Measurements from ENCODE around the gene ANKRD65. TPM values are rescaled to one million over a fixed set of nuclear protein-coding genes. Genes with fewer than 3 reads are reported as not detected.

The ANKRD65 gene
- total and polyA plus RNA-seq, 2 donors (not counting 3 experiments of a cell fraction or from before 2014, with no cell fraction given) = 0.15 to 0.38 TPM

DNA sequence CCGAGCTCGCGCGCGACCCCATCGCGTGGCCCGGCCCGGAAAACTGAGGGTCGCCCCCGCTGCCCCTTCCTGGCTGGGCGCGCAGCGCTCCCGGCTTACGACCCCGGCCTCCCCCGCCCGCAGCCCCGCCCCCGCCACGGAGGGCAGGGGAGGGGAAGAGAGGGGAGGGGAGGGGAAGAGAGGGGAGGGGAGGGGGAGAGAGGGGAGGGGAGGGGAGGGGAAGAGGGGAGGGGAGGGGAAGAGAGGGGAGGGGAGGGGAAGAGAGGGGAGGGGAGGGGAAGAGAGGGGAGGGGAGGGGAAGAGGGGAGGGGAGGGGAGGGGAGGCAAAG, 6.7 kb upstream of the ANKRD65 start:
- Histone ChIP-seq H4K20me1 (replicated peaks; ENCODE audit: control insufficient read depth, extremely low read depth, insufficient read depth, low read length) (no peaks in the 10 kb centered on the region), H3K36me3 (ENCODE audit: control insufficient read depth in 2 of 2, extremely low read depth in 1 of 2, insufficient read depth in 2 of 2, low read length in 2 of 2) (no peaks in the 10 kb centered on the region), H3K27me3 (ENCODE audit: control insufficient read depth in 2 of 2, insufficient read depth in 2 of 2, low read length in 2 of 2) (no peaks in the 10 kb centered on the region), H3K4me1 (ENCODE audit: control insufficient read depth, extremely low read depth, insufficient read depth, low read length) (peaks cover 7% of the 10 kb centered on the region), H3K4me2 (ENCODE audit: insufficient read depth, low read length) (no peak overlapping the region), H2AFZ (ENCODE audit: low read depth, low read length) (no peak overlapping the region), H3K4me3 (replicated peaks in 1 of 3; ENCODE audit: insufficient read depth in 1 of 3, low read depth in 1 of 3, low read length in 3 of 3) (peak overlapping the region in 1 of 3 experiments; percentile 18), H3K9me1 (replicated peaks; ENCODE audit: control insufficient read depth, extremely low read depth, insufficient read depth, low read length) (no peaks in the 10 kb centered on the region), H3K9me3 (replicated peaks; ENCODE audit: control insufficient read depth, insufficient read depth, low read length) (no peaks in the 10 kb centered on the region), H3K9ac (replicated peaks; ENCODE audit: extremely low read depth, insufficient read depth, low read length) (no peak overlapping the region), H3K27ac (ENCODE audit: insufficient read depth, low read depth, low read length) (no peak overlapping the region), H3K79me2 (ENCODE audit: control insufficient read depth, insufficient read depth, low read length) (no peaks in the 10 kb centered on the region)
- dilution Hi-C loops (cut with MboI; ENCODE audit: extremely low pct_ligation_motif_present, low sequenced_read_pairs) (no loop called here), intact Hi-C loops (cut with micrococcal nuclease) (no loop called here)
- TF ChIP-seq POLR2A (IDR thresholded peaks at IDR 0.05; ENCODE audit: low read depth, low read length) (no peak), EZH2 (IDR thresholded peaks at IDR 0.05; ENCODE audit: borderline replicate concordance, low read depth, low read length, severe bottlenecking) (no peak), POLR2AphosphoS5 (IDR thresholded peaks at IDR 0.05; ENCODE audit: insufficient read depth, low read depth, low read length) (no peak), MYC (IDR thresholded peaks at IDR 0.05; ENCODE audit: low read depth, low read length) (no peak), FOS (IDR thresholded peaks at IDR 0.05; ENCODE audit: borderline replicate concordance, insufficient read depth, low read length) (no peak), JUN (IDR thresholded peaks at IDR 0.05; ENCODE audit: borderline replicate concordance, insufficient read depth, insufficient read length, low read depth) (no peak), GATA2 (IDR thresholded peaks at IDR 0.05; ENCODE audit: insufficient read depth, insufficient read length, low read depth, low read length) (no peak)
- TF ChIP-seq, protein P1, sequence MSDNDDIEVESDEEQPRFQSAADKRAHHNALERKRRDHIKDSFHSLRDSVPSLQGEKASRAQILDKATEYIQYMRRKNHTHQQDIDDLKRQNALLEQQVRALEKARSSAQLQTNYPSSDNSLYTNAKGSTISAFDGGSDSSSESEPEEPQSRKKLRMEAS (IDR thresholded peaks at IDR 0.05; ENCODE audit: insufficient read depth, insufficient read length) = no peak
- TF ChIP-seq, protein P2, sequence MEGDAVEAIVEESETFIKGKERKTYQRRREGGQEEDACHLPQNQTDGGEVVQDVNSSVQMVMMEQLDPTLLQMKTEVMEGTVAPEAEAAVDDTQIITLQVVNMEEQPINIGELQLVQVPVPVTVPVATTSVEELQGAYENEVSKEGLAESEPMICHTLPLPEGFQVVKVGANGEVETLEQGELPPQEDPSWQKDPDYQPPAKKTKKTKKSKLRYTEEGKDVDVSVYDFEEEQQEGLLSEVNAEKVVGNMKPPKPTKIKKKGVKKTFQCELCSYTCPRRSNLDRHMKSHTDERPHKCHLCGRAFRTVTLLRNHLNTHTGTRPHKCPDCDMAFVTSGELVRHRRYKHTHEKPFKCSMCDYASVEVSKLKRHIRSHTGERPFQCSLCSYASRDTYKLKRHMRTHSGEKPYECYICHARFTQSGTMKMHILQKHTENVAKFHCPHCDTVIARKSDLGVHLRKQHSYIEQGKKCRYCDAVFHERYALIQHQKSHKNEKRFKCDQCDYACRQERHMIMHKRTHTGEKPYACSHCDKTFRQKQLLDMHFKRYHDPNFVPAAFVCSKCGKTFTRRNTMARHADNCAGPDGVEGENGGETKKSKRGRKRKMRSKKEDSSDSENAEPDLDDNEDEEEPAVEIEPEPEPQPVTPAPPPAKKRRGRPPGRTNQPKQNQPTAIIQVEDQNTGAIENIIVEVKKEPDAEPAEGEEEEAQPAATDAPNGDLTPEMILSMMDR (IDR thresholded peaks at IDR 0.05; ENCODE audit: extremely low read depth in 1 of 2, insufficient read depth in 1 of 2, low read depth in 1 of 2, low read length in 2 of 2) = no peak
- POLR2A ChIA-PET = no interaction called here
- DNase-seq (ENCODE audit: low read depth, low spot score) (no peak), FAIRE-seq (no peak)
- CTCF ChIA-PET = no interaction called here
- BruUV-seq (replicated peaks) = no TSS peak
